ENCODE data around the gene ALPL. TPM values are rescaled to one million over a fixed set of nuclear protein-coding genes. Genes with fewer than 3 reads are reported as not detected.

The ALPL gene
- total RNA-seq, 2 experiments from 2014 or later = not detected

DNA sequence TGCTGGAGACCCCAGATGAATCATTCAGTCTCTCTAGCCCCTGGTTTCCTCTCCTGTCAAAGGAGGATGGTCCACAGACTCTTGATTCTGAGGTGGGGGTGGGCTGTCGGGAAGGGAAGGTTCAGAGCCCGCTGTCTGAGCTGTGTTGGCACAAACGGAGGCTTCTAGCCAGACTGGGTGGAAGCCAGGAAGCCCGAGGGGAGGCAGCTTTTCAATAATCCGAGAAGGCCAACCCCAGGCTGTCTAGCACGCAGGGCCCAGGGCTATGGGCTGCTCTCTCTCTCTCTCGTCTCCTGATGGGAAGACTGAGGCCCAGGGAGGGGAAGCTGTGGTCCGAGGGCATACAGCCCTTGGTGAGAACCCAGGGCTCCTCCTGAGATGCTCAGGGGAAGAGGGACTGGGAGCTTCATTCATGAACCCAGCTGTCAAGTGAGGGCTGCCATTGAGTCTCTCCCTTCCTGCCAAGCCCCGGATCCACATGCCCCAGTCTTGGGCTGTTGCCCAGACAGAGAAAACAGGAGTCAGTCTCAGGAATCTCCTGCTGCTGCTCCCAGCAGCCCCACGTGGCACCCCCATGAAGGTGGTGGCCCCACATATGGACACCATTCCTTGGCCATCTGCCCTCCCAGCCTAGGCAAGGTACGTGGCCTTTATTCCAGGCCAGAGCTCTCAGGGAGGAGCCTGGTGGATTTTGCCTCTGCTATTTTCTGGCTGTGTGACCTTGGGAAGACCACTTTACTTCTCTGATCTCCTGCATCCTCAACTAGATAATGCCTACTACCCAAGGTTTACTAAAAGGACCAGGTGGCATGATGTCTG lies 115.6 kb downstream of the ALPL start:
- ChIA-PET CTCF (interaction anchor here (1.1 kb wide), 1 partner anchor 34 kb away, joined by 4 read pairs; no protein-coding TSS in a partner anchor), POLR2A (no interaction called here)
- intact Hi-C loops (cut with micrococcal nuclease) = no loop called here
- peaks cover 17% of the 10 kb centered on the region for H3K27me3 Mint-ChIP-seq
- DNase-seq (no peak), ATAC-seq (no peak)
- H3K36me3 Mint-ChIP-seq (ENCODE audit: low read depth) = no peaks in the 10 kb centered on the region
- H3K9me3 Mint-ChIP-seq = no peaks in the 10 kb centered on the region
- TF ChIP-seq, protein P1, sequence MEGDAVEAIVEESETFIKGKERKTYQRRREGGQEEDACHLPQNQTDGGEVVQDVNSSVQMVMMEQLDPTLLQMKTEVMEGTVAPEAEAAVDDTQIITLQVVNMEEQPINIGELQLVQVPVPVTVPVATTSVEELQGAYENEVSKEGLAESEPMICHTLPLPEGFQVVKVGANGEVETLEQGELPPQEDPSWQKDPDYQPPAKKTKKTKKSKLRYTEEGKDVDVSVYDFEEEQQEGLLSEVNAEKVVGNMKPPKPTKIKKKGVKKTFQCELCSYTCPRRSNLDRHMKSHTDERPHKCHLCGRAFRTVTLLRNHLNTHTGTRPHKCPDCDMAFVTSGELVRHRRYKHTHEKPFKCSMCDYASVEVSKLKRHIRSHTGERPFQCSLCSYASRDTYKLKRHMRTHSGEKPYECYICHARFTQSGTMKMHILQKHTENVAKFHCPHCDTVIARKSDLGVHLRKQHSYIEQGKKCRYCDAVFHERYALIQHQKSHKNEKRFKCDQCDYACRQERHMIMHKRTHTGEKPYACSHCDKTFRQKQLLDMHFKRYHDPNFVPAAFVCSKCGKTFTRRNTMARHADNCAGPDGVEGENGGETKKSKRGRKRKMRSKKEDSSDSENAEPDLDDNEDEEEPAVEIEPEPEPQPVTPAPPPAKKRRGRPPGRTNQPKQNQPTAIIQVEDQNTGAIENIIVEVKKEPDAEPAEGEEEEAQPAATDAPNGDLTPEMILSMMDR (IDR thresholded peaks at IDR 0.05) = no peak
- H3K4me1 Mint-ChIP-seq (ENCODE audit: low read depth) = no peaks in the 10 kb centered on the region
- H3K4me3 Mint-ChIP-seq = no peak overlapping the region
- H3K27ac Mint-ChIP-seq = no peak overlapping the region

DNA sequence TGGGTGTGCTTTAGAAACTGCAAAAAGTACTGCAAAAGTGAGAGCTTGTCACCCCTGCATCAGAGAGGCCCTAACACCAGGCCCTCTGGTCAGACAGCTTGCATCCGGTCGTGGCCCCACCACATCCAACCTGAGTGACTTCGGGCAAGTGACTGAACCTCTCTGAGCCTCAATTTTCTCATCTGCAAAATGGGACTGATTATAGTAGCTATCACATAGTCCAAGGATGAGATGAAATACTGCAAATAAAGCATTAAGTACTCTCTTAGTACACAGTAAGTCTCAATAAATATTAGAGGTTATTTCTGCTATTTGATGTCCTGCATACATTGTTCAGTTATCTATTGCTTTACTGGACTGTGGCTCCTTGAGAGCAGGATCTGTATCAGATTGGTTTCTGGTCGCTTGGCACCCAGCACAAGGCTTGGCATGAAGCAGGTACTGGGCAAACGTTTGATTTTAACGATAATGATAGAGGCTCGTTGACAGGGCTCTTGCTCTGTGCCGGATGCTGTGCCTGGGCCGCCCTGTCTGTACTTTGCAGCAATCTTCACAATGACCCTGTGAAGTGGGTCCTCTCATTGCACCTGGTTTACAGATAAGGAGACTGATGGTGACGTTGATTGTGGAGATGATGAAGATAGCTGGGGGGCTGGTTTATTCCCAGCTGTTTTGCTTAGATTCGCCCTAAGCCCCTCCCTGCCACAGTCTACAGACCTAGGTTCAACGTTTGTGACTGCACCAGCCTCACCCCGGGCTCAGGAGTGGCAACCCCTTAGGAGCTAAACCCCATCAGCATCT lies 116.4 kb downstream of the ALPL start:
- Mint-ChIP-seq H3K4me1 (ENCODE audit: low read depth) (no peaks in the 10 kb centered on the region), H3K9me3 (no peaks in the 10 kb centered on the region), H3K36me3 (ENCODE audit: low read depth) (no peaks in the 10 kb centered on the region), H3K27me3 (peaks cover 17% of the 10 kb centered on the region), H3K4me3 (no peak overlapping the region), H3K27ac (no peak overlapping the region)
- DNase-seq (no peak), ATAC-seq (no peak)
- POLR2A ChIA-PET = interaction anchor here (1.1 kb wide), 1 partner anchor 8 kb away, joined by 3 read pairs; no protein-coding TSS in a partner anchor
- TF ChIP-seq, protein P1 (IDR thresholded peaks at IDR 0.05) = no peak
- CTCF ChIA-PET = no interaction called here
- intact Hi-C loops (cut with micrococcal nuclease) = no loop called here

DNA sequence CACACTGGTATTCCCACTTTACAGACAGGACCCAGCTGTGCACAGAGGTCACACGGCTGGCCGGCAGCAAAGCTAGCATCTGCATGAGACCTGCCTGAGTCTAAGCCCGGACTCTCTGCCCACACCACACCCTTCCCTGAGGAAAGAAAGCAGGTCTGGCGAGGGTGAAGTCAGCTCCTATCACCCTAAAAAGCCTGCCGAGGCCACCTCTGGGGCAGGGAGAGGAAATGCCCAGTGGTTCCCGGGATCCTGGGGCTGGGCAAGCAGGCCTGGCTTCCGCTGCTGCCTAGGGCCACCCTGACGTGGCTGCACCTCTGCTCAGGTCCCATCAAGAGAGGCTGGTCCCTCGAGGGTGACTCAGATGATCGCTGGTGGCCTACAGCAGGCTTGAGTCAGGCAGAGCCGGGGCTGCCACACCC lies 117.7 kb downstream of the ALPL start:
- ATAC-seq (no peak), DNase-seq (no peak)
- no peak overlapping the region for H3K4me3 Mint-ChIP-seq
- H3K27me3 Mint-ChIP-seq = peaks cover 4% of the 10 kb centered on the region
- intact Hi-C loops (cut with micrococcal nuclease) = no loop called here
- H3K9me3 Mint-ChIP-seq = no peaks in the 10 kb centered on the region
- TF ChIP-seq, protein P1 (IDR thresholded peaks at IDR 0.05) = no peak
- ChIA-PET CTCF (no interaction called here), POLR2A (interaction anchor here (1.1 kb wide), 1 partner anchor 9 kb away, joined by 3 read pairs; no protein-coding TSS in a partner anchor)
- no peak overlapping the region for H3K27ac Mint-ChIP-seq
- H3K36me3 Mint-ChIP-seq (ENCODE audit: low read depth) = no peaks in the 10 kb centered on the region
- H3K4me1 Mint-ChIP-seq (ENCODE audit: low read depth) = no peaks in the 10 kb centered on the region

Other genes starting within 250 kb of the ALPL start
- 100 to 1,000 TPM; 118 to 127 TPM for gene ECE1, start 219.0 kb upstream of the ALPL start, total RNA-seq
- gene NBPF3, start 69.3 kb upstream of the ALPL start, total RNA-seq = 1 to 10 TPM; 7.9 to 9.4 TPM
- gene RAP1GAP, start 159.9 kb downstream of the ALPL start, total RNA-seq = 1 to 10 TPM; 1.3 to 1.6 TPM